SJSA1 (cell line): ENCODE data around the gene MAN2C1. TPM values are rescaled to one million over a fixed set of nuclear protein-coding genes. Genes with fewer than 3 reads are reported as not detected.
A peak's percentile ranks its signal among the peaks of the same experiment; 100 is the strongest.
"Not testable (repeated sequence)": the region's sequence is repeated elsewhere in the genome, so short reads cannot be mapped to it uniquely, and the experiment has no call there.

Experiments used
- DNase-seq, 2 experiments: peaks; one replicate each; pipeline ENCODE4 v3.0.0-alpha.2; 2015 to 2020; ENCODE audit warnings: low spot score in 2 of 2, low read depth in 1 of 2
- H3K27ac ChIP-seq: fragments of 250-450 bp; sonication (Bioruptor Pico); 2 replicates; pipeline ENCODE4 v1.5.1; 2020; ENCODE audit warnings: mild to moderate bottlenecking, moderate library complexity
- H3K27me3 ChIP-seq: fragments of 250-450 bp; sonication (Bioruptor Pico); replicated peaks from 2 replicates; pipeline ENCODE4 v1.5.1; 2020; ENCODE audit warnings: mild to moderate bottlenecking, moderate library complexity
- H3K36me3 ChIP-seq: fragments of 250-450 bp; sonication (Bioruptor Pico); 2 replicates; pipeline ENCODE4 v1.5.1; 2020; ENCODE audit warnings: mild to moderate bottlenecking
- H3K4me1 ChIP-seq: fragments of 250-450 bp; sonication (Bioruptor Pico); replicated peaks from 2 replicates; pipeline ENCODE4 v1.6.1; 2021; ENCODE audit warnings: mild to moderate bottlenecking
- H3K4me3 ChIP-seq: fragments of 250-450 bp; sonication (Bioruptor Pico); 2 replicates; pipeline ENCODE4 v1.5.1; 2020; ENCODE audit warnings: mild to moderate bottlenecking
- H3K9me3 ChIP-seq: fragments of 250-450 bp; sonication (Bioruptor Pico); replicated peaks from 2 replicates; pipeline ENCODE4 v1.5.1; 2020; ENCODE audit warnings: mild to moderate bottlenecking
- total RNA-seq: library from RNA; depleted of rRNA; stranded (reverse); fragments of >200 nt; shearing (Covaris generic); gene quantifications from 2 replicates; pipeline ENCODE4 v1.2.3, GENCODE V29; 2014

The MAN2C1 gene
- total RNA-seq, 1 experiment from 2014 or later: 55.7 TPM

DNA sequence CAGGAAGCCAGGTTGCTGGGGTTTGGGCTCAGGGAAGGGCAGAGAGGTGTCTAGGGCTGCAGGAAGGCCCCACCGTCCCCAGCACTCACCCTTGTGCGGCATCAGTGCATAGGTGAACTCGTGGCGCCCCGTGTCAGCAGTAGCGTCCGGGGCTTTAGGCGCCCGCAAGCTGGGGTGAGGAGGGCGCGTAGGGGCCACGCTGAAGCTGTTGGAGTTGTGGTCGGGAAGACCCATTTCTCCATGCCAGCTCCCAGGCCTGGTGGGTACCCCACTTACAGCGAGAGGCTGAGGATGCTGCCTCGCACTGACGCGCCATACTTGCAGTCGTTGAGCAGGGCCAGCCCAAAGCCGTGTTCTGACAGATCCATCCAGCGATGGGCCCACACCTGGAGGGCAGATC, 11.9 kb downstream of the MAN2C1 start:
- Histone ChIP-seq H3K27ac (no peak overlapping the region), H3K4me1 (no peaks in the 10 kb centered on the region), H3K4me3 (no peak overlapping the region), H3K36me3 (peaks cover 40% of the 10 kb centered on the region), H3K9me3 (no peaks in the 10 kb centered on the region), H3K27me3 (no peaks in the 10 kb centered on the region)
- no peak for DNase-seq

DNA sequence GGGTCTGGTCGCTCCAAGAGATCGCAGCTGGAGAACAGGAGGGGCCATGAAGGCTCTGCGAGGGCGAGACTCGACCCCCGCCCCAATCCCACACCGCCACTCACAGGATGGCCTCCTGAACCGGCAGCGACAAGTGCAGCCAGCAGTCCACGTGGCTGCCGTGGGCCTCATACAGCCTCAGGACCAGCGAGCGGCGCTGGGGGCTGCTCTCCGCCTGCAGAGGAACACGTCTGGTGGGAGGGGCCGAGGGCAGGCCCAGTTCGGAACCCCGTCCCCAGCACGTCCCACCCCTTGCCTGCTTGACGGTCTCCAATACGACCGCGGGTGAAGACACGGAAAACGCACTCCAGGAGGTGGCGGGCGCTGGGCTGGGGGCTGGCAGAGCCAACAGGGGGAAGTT, 12.4 kb downstream of the MAN2C1 start:
- Histone ChIP-seq H3K36me3 (peaks cover 35% of the 10 kb centered on the region), H3K4me3 (no peak overlapping the region), H3K27me3 (no peaks in the 10 kb centered on the region), H3K4me1 (no peaks in the 10 kb centered on the region), H3K9me3 (no peaks in the 10 kb centered on the region), H3K27ac (no peak overlapping the region)
- no peak for DNase-seq

DNA sequence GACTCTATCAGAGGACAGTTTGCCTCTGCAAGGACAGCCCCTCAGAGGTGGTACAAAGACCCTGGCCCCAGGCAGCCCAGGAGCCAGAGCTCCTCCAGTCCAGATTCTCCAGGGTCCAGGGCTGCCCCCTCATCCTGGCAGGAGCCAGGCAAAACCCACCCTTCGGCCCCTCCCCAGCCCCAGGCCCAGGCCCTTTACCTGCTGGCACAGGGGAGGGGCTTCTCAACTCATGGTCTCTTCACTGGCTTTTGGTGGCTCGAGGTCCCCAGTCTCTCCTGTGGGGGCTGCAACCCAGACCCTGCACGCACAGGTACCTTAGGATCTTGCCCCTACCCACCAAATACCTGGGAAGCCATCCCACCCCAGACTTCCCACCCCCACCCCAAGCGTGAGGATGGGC, 13.0 kb downstream of the MAN2C1 start:
- no peak for DNase-seq
- Histone ChIP-seq H3K36me3 (peaks cover 28% of the 10 kb centered on the region), H3K27me3 (no peaks in the 10 kb centered on the region)

DNA sequence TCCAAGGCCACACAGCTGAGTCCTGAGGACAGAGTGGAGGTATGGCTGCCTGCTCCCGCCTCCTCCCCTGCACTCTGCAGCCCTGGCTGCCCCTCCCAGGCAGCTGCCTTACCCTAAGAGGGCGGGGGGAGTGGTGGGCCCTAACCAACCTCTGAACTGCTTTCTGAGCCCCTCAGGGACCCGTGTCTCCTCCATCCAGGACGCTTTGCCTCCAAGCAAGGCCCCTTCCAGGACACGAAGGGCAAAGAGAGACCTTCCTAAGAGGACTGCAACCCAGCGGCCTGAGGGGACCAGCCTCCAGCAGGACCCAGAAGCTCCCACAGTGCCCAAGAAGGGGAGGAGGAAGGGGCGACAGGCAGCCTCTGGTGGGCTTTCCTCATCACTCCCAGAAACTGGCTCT, 14.0 kb downstream of the MAN2C1 start:
- no peaks in the 10 kb centered on the region for H3K9me3 ChIP-seq
- H3K27me3 ChIP-seq: no peaks in the 10 kb centered on the region; the same call in 1 of the 2 replicates
- H3K27ac ChIP-seq: no peak overlapping the region
- no peak overlapping the region for H3K4me3 ChIP-seq
- H3K4me1 ChIP-seq: no peaks in the 10 kb centered on the region
- H3K36me3 ChIP-seq: peaks cover 20% of the 10 kb centered on the region
- no peak for DNase-seq

More for the DNA sequence above, 13.0 kb downstream of the MAN2C1 start:
- no peaks in the 10 kb centered on the region for H3K9me3 ChIP-seq
- H3K4me3 ChIP-seq: no peak overlapping the region
- H3K4me1 ChIP-seq: no peaks in the 10 kb centered on the region
- no peak overlapping the region for H3K27ac ChIP-seq

DNA sequence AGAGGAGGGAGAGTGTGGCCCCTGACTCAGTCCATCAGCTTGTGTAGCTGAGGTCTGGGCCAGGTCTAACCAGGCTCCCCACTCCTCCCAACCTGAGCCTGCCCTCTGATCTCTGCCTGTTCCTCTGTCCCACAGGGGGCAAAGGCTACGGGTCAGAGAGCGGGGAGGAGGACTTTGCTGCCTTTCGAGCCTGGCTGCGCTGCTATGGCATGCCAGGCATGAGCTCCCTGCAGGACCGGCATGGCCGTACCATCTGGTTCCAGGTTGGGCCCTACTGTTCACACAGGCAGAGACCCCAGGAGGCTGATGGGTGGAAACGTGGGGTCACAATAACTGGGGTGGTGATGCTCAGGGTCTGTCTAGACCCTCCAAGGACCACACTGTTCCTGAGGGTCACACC, 14.8 kb downstream of the MAN2C1 start:
- Histone ChIP-seq H3K4me1 (peaks cover 2% of the 10 kb centered on the region), H3K9me3 (no peaks in the 10 kb centered on the region), H3K27ac (no peak overlapping the region), H3K27me3 (peaks cover 7% of the 10 kb centered on the region), H3K4me3 (no peak overlapping the region), H3K36me3 (peaks cover 16% of the 10 kb centered on the region)
- no peak for DNase-seq

DNA sequence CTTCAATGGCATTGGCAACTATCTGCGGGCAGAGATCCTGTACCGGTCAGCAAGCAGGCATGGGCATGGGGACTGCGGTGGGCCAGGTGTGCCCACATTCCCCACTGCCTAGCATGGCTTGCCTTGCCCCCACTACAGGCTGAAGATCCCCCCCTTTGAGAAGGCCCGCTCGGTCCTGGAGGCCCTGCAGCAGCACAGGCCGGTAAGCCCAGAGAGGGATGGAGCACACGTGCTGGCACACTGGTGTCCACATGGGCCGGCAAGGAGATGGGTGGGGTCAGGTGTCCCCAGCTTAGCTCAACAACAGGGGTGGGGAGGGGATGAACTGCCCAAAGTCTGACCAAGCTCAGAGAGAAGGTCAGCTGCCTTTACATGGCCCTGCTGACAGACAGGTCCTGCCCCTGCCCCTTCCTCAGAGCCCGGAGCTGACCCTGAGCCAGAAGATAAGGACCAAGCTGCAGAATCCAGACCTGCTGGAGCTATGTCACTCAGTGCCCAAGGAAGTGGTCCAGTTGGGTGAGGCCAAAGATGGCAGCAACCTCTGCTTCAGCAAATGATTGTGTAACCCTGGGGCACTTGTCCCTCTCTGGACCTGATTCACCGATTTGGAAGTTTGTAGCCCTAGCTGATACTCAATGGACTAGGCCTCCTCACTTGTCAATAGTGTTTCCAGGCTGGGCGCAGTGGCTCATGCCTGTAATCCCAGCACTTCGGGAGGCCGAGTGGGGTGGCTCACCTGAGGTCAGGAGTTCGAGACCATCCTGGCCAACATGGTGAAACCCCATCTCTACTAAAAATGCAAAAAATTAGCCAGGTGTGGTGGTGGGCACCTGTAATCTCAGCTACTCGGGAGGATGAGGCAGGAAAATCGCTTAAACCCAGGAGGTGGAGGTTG, 16.0 kb downstream of the MAN2C1 start:
- H3K4me1 ChIP-seq: peaks cover 14% of the 10 kb centered on the region

DNA sequence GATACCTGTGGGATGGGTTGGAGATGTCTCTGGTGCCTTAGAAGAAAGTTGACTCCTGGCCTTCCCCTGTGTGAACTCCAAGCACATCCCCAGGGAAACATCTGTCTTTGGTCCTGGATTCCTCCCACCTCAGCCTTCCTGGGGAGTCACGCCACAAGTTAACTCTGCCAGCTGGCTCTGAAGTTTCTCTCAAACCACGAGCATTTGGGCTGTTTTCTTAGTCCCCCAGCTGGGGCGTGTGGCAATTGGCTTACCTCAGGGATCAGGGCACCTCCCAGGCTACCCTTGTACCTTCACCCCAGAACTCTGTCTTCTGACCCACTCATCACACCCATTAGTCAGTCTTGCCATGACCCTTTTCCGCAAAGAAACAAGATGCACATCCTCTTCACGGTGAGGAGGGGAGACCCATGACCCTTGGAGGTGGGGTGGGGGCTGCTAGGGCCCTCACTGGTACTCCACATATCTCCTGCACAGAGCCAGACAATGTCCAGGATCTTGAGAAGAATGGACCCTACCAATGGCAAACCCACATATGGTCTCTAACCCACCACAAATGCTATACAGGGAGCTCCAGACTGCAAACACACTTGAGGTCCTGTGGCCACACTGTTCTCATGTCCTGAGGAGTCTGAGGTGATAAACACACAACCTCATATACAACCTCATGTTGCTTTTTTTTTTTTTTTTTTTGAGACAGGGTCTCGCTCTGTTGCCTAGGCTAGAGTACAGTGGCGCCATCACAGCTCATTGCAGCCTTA, 17.6 kb downstream of the MAN2C1 start:
- Histone ChIP-seq H3K27ac (no peak overlapping the region), H3K9me3 (no peaks in the 10 kb centered on the region), H3K36me3 (peaks cover 8% of the 10 kb centered on the region; the same call in 1 of the 2 replicates), H3K4me3 (no peak overlapping the region), H3K4me1 (peaks cover 17% of the 10 kb centered on the region), H3K27me3 (peaks cover 28% of the 10 kb centered on the region)
- DNase-seq: no peak

More for the DNA sequence above, 16.0 kb downstream of the MAN2C1 start:
- Histone ChIP-seq H3K27ac (no peak overlapping the region), H3K4me3 (no peak overlapping the region), H3K9me3 (no peaks in the 10 kb centered on the region), H3K36me3 (peaks cover 13% of the 10 kb centered on the region), H3K27me3 (peaks cover 18% of the 10 kb centered on the region)
- no peak for DNase-seq

DNA sequence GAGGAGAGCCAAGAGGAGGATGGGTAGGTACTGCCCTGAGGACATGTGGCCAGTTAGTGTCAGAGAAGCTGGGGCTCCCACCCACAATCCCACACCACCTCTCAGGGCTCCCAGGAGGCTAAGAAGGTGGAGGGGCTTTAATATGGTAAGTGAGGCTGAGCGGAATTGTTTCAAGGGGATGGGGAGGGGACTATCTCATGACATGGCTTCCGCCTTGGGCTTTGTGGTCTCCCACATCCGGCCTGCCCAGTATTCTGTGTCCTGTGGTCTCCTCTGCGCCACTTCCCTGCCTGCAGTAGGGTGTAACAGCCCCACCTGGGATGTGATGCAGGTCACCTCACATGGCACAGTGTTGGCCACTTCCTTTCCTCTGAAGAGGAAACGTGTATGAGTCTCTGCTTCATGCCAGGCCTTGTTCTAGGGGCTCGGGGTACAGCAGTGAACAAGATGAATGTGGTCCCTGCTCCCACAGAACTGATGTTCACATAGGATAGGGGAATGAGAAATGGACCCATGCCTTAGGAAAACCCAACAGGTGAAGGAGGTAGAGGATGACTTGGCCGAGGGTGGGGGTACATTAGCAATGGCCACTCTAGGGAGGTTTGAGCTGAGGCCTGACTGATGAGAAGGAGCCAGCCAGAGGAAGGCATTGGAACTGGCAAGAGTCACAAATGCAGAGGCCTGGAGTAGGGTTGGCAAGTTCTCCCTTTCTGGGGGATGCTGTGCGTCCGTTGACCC, 18.4 kb downstream of the MAN2C1 start:
- H3K36me3 ChIP-seq: peaks cover 8% of the 10 kb centered on the region; the same call in 1 of the 2 replicates
- peaks cover 28% of the 10 kb centered on the region for H3K27me3 ChIP-seq
- no peak overlapping the region for H3K4me3 ChIP-seq
- peaks cover 17% of the 10 kb centered on the region for H3K4me1 ChIP-seq
- DNase-seq: no peak
- no peaks in the 10 kb centered on the region for H3K9me3 ChIP-seq
- H3K27ac ChIP-seq: no peak overlapping the region

DNA sequence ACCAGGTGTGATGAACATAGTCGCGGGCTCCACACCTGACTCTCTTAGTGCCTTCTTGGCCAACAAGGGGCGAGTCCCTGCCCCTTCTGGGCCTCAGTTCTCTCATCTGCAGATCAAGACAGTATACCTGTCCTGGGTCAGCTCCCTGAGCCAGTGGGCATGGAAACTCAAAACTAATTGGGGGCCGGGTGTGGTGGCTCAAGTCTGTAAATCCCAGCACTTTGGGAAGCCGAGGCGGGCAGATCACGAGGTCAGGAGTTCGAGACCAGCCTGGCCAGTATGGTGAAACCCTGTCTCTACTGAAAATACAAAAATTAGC, 19.1 kb downstream of the MAN2C1 start:
- Histone ChIP-seq H3K4me1 (peaks cover 17% of the 10 kb centered on the region), H3K27me3 (peaks cover 28% of the 10 kb centered on the region)
- not testable (repeated sequence) for DNase-seq, H3K36me3 ChIP-seq, H3K27ac ChIP-seq, H3K4me3 ChIP-seq, H3K9me3 ChIP-seq

DNA sequence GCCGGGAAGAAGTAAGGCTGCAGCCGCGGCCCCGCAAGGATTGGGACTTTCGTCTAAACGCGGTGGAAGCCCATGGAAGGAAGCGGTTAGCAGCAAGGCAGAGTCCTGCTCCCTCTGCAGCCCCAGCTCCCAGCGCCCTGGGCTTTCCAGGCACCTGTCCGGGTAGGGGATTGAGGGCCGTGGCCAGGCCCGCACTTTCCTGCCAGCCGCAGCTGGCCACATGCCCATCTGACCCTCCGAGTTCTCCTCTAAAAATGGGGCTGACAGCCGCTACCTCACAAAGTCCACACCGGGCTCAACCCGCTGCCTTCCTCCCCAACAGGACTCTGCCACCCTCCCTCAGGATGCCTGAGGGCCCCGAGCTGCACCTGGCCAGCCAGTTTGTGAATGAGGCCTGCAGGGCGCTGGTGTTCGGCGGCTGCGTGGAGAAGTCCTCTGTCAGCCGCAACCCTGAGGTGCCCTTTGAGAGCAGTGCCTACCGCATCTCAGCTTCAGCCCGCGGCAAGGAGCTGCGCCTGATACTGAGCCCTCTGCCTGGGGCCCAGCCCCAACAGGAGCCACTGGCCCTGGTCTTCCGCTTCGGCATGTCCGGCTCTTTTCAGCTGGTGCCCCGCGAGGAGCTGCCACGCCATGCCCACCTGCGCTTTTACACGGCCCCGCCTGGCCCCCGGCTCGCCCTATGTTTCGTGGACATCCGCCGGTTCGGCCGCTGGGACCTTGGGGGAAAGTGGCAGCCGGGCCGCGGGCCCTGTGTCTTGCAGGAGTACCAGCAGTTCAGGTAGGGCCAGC, 19.7 kb downstream of the MAN2C1 start:
- Histone ChIP-seq H3K27ac (no peak overlapping the region), H3K4me1 (peaks cover 17% of the 10 kb centered on the region), H3K36me3 (peaks cover 8% of the 10 kb centered on the region; the same call in 1 of the 2 replicates), H3K27me3 (peaks cover 28% of the 10 kb centered on the region), H3K9me3 (no peaks in the 10 kb centered on the region), H3K4me3 (peak overlapping the region; percentile 35; the same call in 1 of the 2 replicates)
- DNase-seq: no peak

DNA sequence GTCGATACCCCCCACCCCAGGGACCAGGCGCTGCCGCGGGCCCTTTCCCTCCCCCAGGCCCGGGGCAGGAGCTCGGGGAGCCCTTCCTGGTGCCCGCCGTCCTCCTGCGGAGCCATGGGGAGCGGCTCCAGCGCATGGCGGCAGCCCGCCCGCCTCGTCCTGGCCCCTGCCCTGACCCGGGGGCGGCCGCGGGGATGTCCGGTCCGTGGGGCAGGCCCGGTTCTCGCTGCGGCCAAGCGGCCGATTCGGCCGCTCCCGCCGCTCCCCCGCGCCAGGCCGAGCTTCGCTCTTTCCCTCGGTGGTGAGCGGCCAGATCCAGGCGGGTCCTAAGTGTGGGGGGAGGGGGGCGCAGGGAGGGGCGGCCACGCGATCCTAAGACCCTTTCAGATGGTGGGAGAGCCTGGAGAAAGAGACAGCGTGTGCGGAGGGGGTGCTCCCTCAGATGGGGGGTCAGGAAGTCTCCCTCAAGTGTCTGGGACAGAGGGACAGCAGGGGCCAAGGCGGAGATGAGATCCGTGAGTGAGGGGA, 20.3 kb downstream of the MAN2C1 start:
- no peak overlapping the region for H3K27ac ChIP-seq
- peaks cover 28% of the 10 kb centered on the region for H3K27me3 ChIP-seq
- peaks cover 8% of the 10 kb centered on the region; the same call in 1 of the 2 replicates for H3K36me3 ChIP-seq
- H3K4me3 ChIP-seq: peak overlapping the region; percentile 35
- no peaks in the 10 kb centered on the region for H3K9me3 ChIP-seq
- no peak for DNase-seq
- H3K4me1 ChIP-seq: peaks cover 17% of the 10 kb centered on the region

DNA sequence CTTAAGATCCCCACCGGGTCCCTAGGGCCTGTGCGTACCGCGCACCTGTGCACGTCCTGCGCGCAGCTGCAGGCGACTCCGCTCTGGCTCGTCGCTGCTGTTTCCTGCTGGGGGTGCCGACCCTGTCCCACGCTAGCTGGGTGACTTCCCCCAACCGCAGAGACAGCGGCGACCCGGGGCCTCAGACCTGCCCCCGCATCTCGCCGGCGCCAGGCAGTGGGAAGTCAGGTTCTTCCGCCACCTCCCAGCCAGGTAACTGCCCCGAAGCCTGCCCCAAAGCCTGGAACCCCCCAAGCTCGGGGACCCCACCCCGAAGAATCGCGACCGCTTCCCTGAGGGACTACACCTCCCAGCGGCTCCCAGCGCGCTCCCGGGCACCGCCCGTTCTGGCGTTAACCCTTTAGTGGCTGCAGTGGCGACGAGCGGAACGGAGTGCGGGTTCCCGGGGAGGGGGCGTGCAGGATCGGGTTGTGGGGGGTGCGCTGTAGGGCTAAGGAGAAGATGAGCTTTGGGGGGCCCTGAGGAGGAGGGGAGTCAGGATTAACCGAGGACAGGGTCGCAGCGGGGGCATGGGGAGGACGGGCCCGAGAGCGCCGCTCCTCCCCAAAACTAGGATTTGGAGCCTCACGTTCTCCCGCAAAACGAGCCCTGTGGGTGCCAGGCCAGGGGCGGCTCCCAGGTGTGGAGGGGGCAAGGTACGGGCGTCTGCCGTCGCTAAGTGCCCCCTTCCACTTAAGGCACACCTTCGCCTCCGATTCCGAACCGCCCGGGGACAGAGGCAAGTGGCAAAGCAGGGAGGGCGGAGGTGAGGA, 21.0 kb downstream of the MAN2C1 start:
- no peak for DNase-seq
- Histone ChIP-seq H3K27ac (no peak overlapping the region), H3K36me3 (peaks cover 8% of the 10 kb centered on the region; the same call in 1 of the 2 replicates), H3K27me3 (peaks cover 28% of the 10 kb centered on the region), H3K4me3 (peak overlapping the region; percentile 35), H3K9me3 (no peaks in the 10 kb centered on the region), H3K4me1 (peaks cover 17% of the 10 kb centered on the region)
